HCT116 (cell line): ENCODE results near the gene RMND5A. TPM values are rescaled to one million over a fixed set of nuclear protein-coding genes. Genes with fewer than 3 reads are reported as not detected.

Experiments
- ATAC-seq: fragments of 200-7000 bp; cut with Tn5 transposase; 2 replicates; pipeline ENCODE4 v1.9.1; 2020; ENCODE audit warnings: mild to moderate bottlenecking, moderate library complexity
- BruUV-seq: library from RNA; stranded (reverse); fragments of 400-500 nt; replicated peaks from 2 replicates; lab custom pipeline; 2021; lab: Mats Ljungman, UMichigan
- CTCF ChIA-PET: fragments of 300-600 bp; sonication (Branson Sonifier 250); formaldehyde crosslinking; loops from one replicate; lab custom pipeline; 2021; ENCODE audit warnings: antibody characterized with exemption; lab: Charles Lee
- POLR2A ChIA-PET: fragments of 300-600, 350-600 bp; sonication (Branson Sonifier 250); formaldehyde crosslinking; loops from one replicate; lab custom pipeline; 2021; ENCODE audit warnings: antibody characterized with exemption; lab: Charles Lee
- RAD21 ChIA-PET, 2 experiments: fragments of 300-600 bp; sonication (Branson Sonifier 250); formaldehyde crosslinking; loops; one replicate each; lab custom pipeline; 2023; ENCODE audit warnings: low total read pairs in 2 of 2; ENCODE audit not compliant: uncharacterized antibody in 2 of 2, unreplicated experiment in 2 of 2, low non-redundant PET in 1 of 2; lab: Charles Lee
- DNase-seq: peaks from one replicate; pipeline ENCODE4 v3.0.0-alpha.2; 2010; ENCODE audit warnings: low read depth, low spot score
- H2AFZ ChIP-seq: fragments of 200-600 bp; shearing (Covaris generic), sonication (generic); 2 replicates; pipeline ENCODE4 v1.6.1; 2017; ENCODE audit warnings: low read depth, mixed run types, mixed read lengths, antibody characterized with exemption, low read length; ENCODE audit not compliant: poor library complexity, severe bottlenecking
- H3K27ac ChIP-seq: 2 replicates; pipeline ENCODE4 v1.5.1; 2012; ENCODE audit warnings: low read depth, low read length
- H3K27me3 ChIP-seq: fragments of 200-600 bp; sonication (generic); 2 replicates; pipeline ENCODE4 v1.6.1; 2016; ENCODE audit warnings: mixed run types, low read length, mixed read lengths; ENCODE audit not compliant: insufficient read depth
- H3K36me3 ChIP-seq, 2 experiments: fragments of 200-500 bp in 1 of 2; fragments of 200-600 bp in 1 of 2; sonication (Bioruptor generic) in 1 of 2; sonication (generic) in 1 of 2; 2 replicates each; pipeline versions ENCODE4 v1.5.1 to v1.6.1; 2014 to 2016; ENCODE audit warnings: low read length in 2 of 2, inconsistent platforms in 1 of 2, mixed read lengths in 1 of 2, mixed run types in 1 of 2; ENCODE audit not compliant: insufficient read depth in 2 of 2, control insufficient read depth in 1 of 2
- H3K4me1 ChIP-seq, 2 experiments: fragments of 200-600 bp in 1 of 2; sonication (generic) in 1 of 2; 2 replicates each; pipeline versions ENCODE4 v1.5.1 to v1.6.1; 2012 to 2017; ENCODE audit warnings: low read length in 2 of 2, inconsistent platforms in 1 of 2, mild to moderate bottlenecking in 1 of 2, mixed read lengths in 1 of 2, mixed run types in 1 of 2, moderate library complexity in 1 of 2; ENCODE audit not compliant: insufficient read depth in 2 of 2, control insufficient read depth in 1 of 2
- H3K4me2 ChIP-seq: fragments of 200-600 bp; sonication (generic); 2 replicates; pipeline ENCODE4 v1.6.1; 2017; ENCODE audit warnings: mixed run types, low read length, mixed read lengths
- H3K4me3 ChIP-seq, 2 experiments: fragments of 200-600 bp in 1 of 2; sonication (generic) in 1 of 2; replicated peaks in 1 of 2; 2 replicates each; pipeline ENCODE4 v1.5.1; 2011 to 2016; ENCODE audit warnings: low read length in 2 of 2, control low read depth in 1 of 2, low read depth in 1 of 2, mild to moderate bottlenecking in 1 of 2, mixed read lengths in 1 of 2, mixed run types in 1 of 2
- H3K79me2 ChIP-seq: fragments of 200-600 bp; sonication (generic); 2 replicates; pipeline ENCODE4 v1.6.1; 2017; ENCODE audit warnings: mild to moderate bottlenecking, mixed run types, low read length, moderate library complexity, mixed read lengths; ENCODE audit not compliant: insufficient read depth
- H3K9ac ChIP-seq: fragments of 200-600 bp; sonication (generic); 2 replicates; pipeline ENCODE4 v1.6.1; 2016; ENCODE audit warnings: low read length, mixed read lengths
- H3K9me2 ChIP-seq: fragments of 200-600 bp; sonication (generic), shearing (Covaris generic); 2 replicates; pipeline ENCODE4 v1.6.1; 2017; ENCODE audit warnings: mixed run types, mild to moderate bottlenecking, moderate library complexity; ENCODE audit not compliant: insufficient read depth
- H3K9me3 ChIP-seq, 2 experiments: fragments of 200-500 bp in 1 of 2; fragments of 200-600 bp in 1 of 2; sonication (Bioruptor generic) in 1 of 2; sonication (generic) in 1 of 2; 2 replicates each; pipeline ENCODE4 v1.6.1; 2014 to 2017; ENCODE audit warnings: low read length in 2 of 2, mixed read lengths in 2 of 2, inconsistent platforms in 1 of 2, low read depth in 1 of 2, mild to moderate bottlenecking in 1 of 2, mixed run types in 1 of 2, moderate library complexity in 1 of 2; ENCODE audit not compliant: control insufficient read depth in 1 of 2, insufficient read depth in 1 of 2
- H4K20me1 ChIP-seq: fragments of 200-600 bp; sonication (generic), shearing (Covaris generic); 2 replicates; pipeline ENCODE4 v1.6.1; 2017; ENCODE audit warnings: mixed run types, mild to moderate bottlenecking, moderate library complexity; ENCODE audit not compliant: insufficient read depth
- CBX3 ChIP-seq: IDR thresholded peaks from 2 replicates; pipeline ENCODE4 v1.6.1; 2012; ENCODE audit warnings: low read depth
- CEBPB ChIP-seq: IDR thresholded peaks from 2 replicates; pipeline ENCODE4 v1.6.1; 2012; ENCODE audit warnings: low read depth
- ELF1 ChIP-seq: IDR thresholded peaks from 2 replicates; pipeline ENCODE4 v1.6.1; 2012; ENCODE audit warnings: low read depth, borderline replicate concordance
- EZH2 ChIP-seq: fragments of 200-600 bp; sonication (generic); IDR thresholded peaks from 2 replicates; pipeline ENCODE4 v1.6.1; 2017; ENCODE audit warnings: antibody characterized with exemption, mixed run types
- EZH2phosphoT487 ChIP-seq: fragments of 200-600 bp; IDR thresholded peaks from 2 replicates; pipeline ENCODE4 v1.6.1; 2018; ENCODE audit warnings: antibody characterized with exemption, borderline replicate concordance
- JUND ChIP-seq: IDR thresholded peaks from 2 replicates; pipeline ENCODE4 v1.6.1; 2012
- POLR2AphosphoS5 ChIP-seq: IDR thresholded peaks from 2 replicates; pipeline ENCODE4 v1.6.1; 2011; ENCODE audit warnings: mild to moderate bottlenecking, low read depth, low read length, moderate library complexity
- RAD21 ChIP-seq: IDR thresholded peaks from 2 replicates; pipeline ENCODE4 v1.6.1; 2012; ENCODE audit warnings: low read depth, mild to moderate bottlenecking
- SP1 ChIP-seq: IDR thresholded peaks from 2 replicates; pipeline ENCODE4 v1.6.1; 2012; ENCODE audit warnings: low read depth
- SRF ChIP-seq: IDR thresholded peaks from 2 replicates; pipeline ENCODE4 v1.6.1; 2012; ENCODE audit warnings: low read depth
- TCF7L2 ChIP-seq: IDR thresholded peaks from 2 replicates; pipeline ENCODE4 v1.7.0; 2011; ENCODE audit warnings: borderline replicate concordance, inconsistent platforms; ENCODE audit not compliant: insufficient read depth, insufficient read length; ENCODE audit errors: extremely low read depth
- YY1 ChIP-seq: IDR thresholded peaks from 2 replicates; pipeline ENCODE4 v1.6.1; 2011; ENCODE audit warnings: low read length, low read depth, moderate library complexity, mild to moderate bottlenecking; ENCODE audit not compliant: insufficient replicate concordance; ENCODE audit errors: extremely low read depth
- ZFX ChIP-seq: fragments of 450-650 bp; IDR thresholded peaks from 2 replicates; pipeline ENCODE4 v1.6.1; 2017
- ZNF274 ChIP-seq: fragments of 200-500 bp; sonication (Bioruptor generic); IDR thresholded peaks from 2 replicates; pipeline ENCODE4 v1.6.1; 2014; ENCODE audit warnings: mild to moderate bottlenecking, low read depth, low read length, inconsistent platforms
- intact Hi-C: fragments of 100-400 bp; cut with micrococcal nuclease; formaldehyde crosslinking; loops from 2 replicates; pipeline ENCODE4 v1.10.0; 2022
- total RNA-seq: library from RNA; stranded (reverse); gene quantifications from one replicate; pipeline ENCODE4 v1.2.1, GENCODE V29; 2021; ENCODE audit not compliant: unreplicated experiment
- TF ChIP-seq, protein P1 (sequence below): IDR thresholded peaks from 2 replicates; pipeline ENCODE4 v1.6.1; 2011; ENCODE audit warnings: mild to moderate bottlenecking, low read length, moderate library complexity; ENCODE audit not compliant: insufficient replicate concordance; ENCODE audit errors: extremely low read depth
- TF ChIP-seq, protein P2 (sequence below), 3 experiments: fragments of 200-600 bp in 1 of 3; sonication (generic) in 1 of 3; IDR thresholded peaks in 2 of 3; conservative IDR thresholded peaks in 1 of 3; 2 replicates each; pipeline ENCODE4 v1.5.1; 2012 to 2017; ENCODE audit warnings: low read depth in 2 of 3, low read length in 2 of 3, antibody characterized with exemption in 1 of 3, borderline replicate concordance in 1 of 3, control low read depth in 1 of 3, mild to moderate bottlenecking in 1 of 3, mixed read lengths in 1 of 3, mixed run types in 1 of 3, moderate library complexity in 1 of 3; ENCODE audit not compliant: insufficient read depth in 1 of 3
- TF ChIP-seq, protein P3 (sequence below): IDR thresholded peaks from 2 replicates; pipeline ENCODE4 v1.6.1; 2012

RMND5A gene
- total RNA-seq, 1 experiment from 2014 or later = 32.4 TPM

DNA sequence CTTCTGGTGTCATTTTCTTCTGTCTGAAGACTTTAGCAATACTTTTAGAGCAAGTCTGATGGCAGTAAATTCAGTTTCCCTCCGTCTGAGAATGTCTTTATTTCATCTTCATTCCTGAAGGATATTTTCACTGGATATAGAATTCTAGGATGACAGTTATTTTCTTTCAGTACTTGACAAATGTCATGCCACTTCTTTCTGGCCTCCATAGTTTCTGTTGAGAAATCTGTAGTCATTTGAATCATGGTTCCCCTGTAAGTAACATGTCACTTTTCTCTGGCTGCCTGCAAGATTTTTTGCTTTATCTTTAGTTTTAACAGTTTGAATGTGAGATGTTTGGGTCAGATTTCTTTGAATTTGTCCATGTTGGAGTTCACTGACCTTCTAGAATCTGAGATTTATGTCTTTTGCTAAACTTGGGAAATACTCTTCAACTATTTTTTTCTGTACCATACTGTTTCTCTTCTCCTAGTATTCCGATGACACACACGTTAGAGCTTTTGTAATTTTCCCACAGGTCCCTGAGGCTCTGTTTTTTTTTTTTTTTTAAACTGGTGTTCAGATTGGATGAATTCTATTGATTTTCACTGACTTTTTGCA is 30.2 kb downstream of the RMND5A start:
- H3K9ac ChIP-seq = no peak overlapping the region
- peaks cover 70% of the 10 kb centered on the region for H3K79me2 ChIP-seq
- RAD21 ChIA-PET = no interaction called here
- no peak overlapping the region for H3K4me3 ChIP-seq
- no peaks in the 10 kb centered on the region for H3K9me2 ChIP-seq
- no peak for TF ChIP-seq ELF1
- TF ChIP-seq CBX3 = peak; percentile 83; the same call in 1 of the 2 replicates
- TF ChIP-seq, all 23 proteins: peak for 1
- ChIA-PET POLR2A (no interaction called here), CTCF (no interaction called here)
- Histone ChIP-seq H3K4me1 (no peaks in the 10 kb centered on the region), H3K27me3 (no peaks in the 10 kb centered on the region), H3K9me3 (peaks cover 9% of the 10 kb centered on the region in 2 experiments; a peak in 3 of 4 replicates), H3K36me3 (peaks cover 16 to 31% of the 10 kb centered on the region in 2 experiments), H2AFZ (no peak overlapping the region), H4K20me1 (no peaks in the 10 kb centered on the region; the same call in 1 of the 2 replicates), H3K4me2 (no peak overlapping the region), H3K27ac (no peak overlapping the region)
- DNase-seq (no peak), ATAC-seq (no peak)
- intact Hi-C loops = no loop called here
- BruUV-seq = no TSS peak

DNA sequence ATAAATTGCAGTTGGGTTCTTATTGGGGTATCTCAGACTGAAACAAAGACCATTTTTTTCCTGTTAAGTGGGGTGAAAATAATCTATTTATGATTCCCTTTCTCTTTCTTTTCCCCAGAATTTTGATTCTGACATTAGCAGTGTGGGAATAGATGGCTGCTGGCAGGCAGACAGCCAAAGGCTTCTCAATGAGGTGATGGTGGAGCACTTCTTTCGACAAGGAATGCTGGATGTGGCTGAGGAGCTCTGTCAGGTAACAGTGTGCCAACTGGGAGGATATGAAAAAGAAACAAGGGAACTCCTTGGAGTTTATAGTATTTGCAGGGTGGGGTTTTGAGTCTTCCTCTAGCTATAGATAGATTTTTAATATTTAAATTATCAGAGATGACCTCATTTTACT is 31.7 kb downstream of the RMND5A start:
- H3K9me3 ChIP-seq = peaks cover 9% of the 10 kb centered on the region in 2 experiments; a peak in 3 of 4 replicates
- no TSS peak for BruUV-seq
- no peak for ATAC-seq
- CTCF ChIA-PET = no interaction called here
- H3K79me2 ChIP-seq = peaks cover 63% of the 10 kb centered on the region
- H3K4me3 ChIP-seq = no peak overlapping the region
- intact Hi-C loops = no loop called here
- POLR2A ChIA-PET = no interaction called here
- H3K27me3 ChIP-seq = no peaks in the 10 kb centered on the region
- no peak overlapping the region for H3K4me2 ChIP-seq
- no peak overlapping the region for H3K9ac ChIP-seq
- TF ChIP-seq JUND (no peak), ZFX (no peak), ELF1 (no peak), ZNF274 (no peak), SRF (no peak), RAD21 (no peak), YY1 (no peak), CEBPB (no peak), EZH2 (no peak), TCF7L2 (no peak), POLR2AphosphoS5 (no peak), SP1 (no peak), EZH2phosphoT487 (no peak)
- TF ChIP-seq, protein P1, sequence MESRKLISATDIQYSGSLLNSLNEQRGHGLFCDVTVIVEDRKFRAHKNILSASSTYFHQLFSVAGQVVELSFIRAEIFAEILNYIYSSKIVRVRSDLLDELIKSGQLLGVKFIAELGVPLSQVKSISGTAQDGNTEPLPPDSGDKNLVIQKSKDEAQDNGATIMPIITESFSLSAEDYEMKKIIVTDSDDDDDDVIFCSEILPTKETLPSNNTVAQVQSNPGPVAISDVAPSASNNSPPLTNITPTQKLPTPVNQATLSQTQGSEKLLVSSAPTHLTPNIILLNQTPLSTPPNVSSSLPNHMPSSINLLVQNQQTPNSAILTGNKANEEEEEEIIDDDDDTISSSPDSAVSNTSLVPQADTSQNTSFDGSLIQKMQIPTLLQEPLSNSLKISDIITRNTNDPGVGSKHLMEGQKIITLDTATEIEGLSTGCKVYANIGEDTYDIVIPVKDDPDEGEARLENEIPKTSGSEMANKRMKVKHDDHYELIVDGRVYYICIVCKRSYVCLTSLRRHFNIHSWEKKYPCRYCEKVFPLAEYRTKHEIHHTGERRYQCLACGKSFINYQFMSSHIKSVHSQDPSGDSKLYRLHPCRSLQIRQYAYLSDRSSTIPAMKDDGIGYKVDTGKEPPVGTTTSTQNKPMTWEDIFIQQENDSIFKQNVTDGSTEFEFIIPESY = no peak
- TF ChIP-seq, protein P2, sequence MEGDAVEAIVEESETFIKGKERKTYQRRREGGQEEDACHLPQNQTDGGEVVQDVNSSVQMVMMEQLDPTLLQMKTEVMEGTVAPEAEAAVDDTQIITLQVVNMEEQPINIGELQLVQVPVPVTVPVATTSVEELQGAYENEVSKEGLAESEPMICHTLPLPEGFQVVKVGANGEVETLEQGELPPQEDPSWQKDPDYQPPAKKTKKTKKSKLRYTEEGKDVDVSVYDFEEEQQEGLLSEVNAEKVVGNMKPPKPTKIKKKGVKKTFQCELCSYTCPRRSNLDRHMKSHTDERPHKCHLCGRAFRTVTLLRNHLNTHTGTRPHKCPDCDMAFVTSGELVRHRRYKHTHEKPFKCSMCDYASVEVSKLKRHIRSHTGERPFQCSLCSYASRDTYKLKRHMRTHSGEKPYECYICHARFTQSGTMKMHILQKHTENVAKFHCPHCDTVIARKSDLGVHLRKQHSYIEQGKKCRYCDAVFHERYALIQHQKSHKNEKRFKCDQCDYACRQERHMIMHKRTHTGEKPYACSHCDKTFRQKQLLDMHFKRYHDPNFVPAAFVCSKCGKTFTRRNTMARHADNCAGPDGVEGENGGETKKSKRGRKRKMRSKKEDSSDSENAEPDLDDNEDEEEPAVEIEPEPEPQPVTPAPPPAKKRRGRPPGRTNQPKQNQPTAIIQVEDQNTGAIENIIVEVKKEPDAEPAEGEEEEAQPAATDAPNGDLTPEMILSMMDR (IDR thresholded peaks at IDR 0.05 in 2 of 3, conservative IDR thresholded peaks at IDR 0.05 in 1 of 3; ENCODE audit: borderline replicate concordance in 1 of 3, insufficient read depth in 1 of 3, low read depth in 2 of 3, low read length in 2 of 3) = no peak
- TF ChIP-seq, protein P3, sequence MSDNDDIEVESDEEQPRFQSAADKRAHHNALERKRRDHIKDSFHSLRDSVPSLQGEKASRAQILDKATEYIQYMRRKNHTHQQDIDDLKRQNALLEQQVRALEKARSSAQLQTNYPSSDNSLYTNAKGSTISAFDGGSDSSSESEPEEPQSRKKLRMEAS = no peak
- TF ChIP-seq, all 23 proteins: peak for 0
- Histone ChIP-seq H3K4me1 (no peaks in the 10 kb centered on the region), H2AFZ (no peak overlapping the region), H3K9me2 (no peaks in the 10 kb centered on the region), H3K36me3 (peaks cover 20 to 31% of the 10 kb centered on the region in 2 experiments), H3K27ac (no peak overlapping the region), H4K20me1 (no peaks in the 10 kb centered on the region)
- no peak for DNase-seq
- RAD21 ChIA-PET = no interaction called here
